H54 (cell line): ENCODE results near the gene FAM110C.
"Not testable (repeated sequence)": the region's sequence is repeated elsewhere in the genome, so short reads cannot be mapped to it uniquely, and the experiment has no call there.

Experiments used
- DNase-seq: peaks from one replicate; pipeline ENCODE4 v3.0.0; 2011; ENCODE audit warnings: low spot score, mixed read lengths; ENCODE audit not compliant: insufficient read length
- FAIRE-seq: peaks from 3 replicates; lab custom pipeline; 2011; peaks lifted over from hg19 to GRCh38; lab: Jason Lieb, UNC
- POLR2A ChIP-seq: IDR thresholded peaks from 2 replicates; pipeline ENCODE4 v1.6.1; 2011; ENCODE audit warnings: low read depth, mild to moderate bottlenecking, low read length

FAM110C gene

DNA sequence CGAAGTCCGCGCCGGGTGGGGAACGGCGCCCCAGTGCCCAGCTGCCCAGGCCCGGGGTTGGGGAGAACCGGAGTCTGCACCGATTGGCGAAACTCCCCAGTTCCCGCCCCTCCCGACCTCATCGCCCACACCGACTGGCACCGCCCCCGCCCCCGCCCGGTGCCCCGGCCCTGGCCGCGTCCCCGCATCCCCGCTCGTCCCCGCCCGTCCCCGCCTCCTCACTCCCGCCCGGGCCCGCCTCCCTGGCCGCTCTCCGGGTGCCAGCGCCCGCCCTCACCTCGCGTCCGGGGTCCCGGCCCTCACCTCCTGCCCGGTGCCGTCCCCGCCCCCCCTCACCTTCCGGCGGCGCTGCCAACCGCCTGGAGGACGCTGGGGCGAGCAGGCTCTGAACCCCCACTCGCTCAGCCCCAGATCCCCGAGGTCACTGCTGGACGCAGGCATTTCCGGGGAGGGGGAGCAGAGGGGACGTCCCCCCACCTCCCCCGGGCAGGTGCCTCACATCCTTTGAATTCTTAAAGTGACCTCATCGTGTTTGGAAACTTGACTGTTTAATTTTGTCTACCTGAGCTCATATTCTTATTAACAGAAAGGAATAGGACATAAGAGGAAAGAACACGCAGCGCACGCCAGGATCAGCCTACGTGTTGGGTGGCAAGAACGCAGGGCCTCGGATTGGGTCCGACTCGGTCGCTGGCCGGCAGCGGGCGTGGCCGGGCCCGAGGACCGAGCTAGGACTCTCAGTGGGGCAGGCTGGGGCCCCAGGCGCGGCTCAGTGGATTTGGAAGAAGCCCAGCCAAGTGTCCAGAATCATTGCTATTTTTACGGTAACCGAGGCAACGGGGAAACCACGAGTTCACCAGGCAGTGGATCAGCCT, at the start of gene FAM110C:
TSS of gene FAM110C (minus strand) at position 35 of the 875 bp plus-strand sequence. CDS start 120 bp downstream, outside the sequence.
- FAIRE-seq, result no peak
- no peak for DNase-seq
- TF ChIP-seq POLR2A, result no peak

DNA sequence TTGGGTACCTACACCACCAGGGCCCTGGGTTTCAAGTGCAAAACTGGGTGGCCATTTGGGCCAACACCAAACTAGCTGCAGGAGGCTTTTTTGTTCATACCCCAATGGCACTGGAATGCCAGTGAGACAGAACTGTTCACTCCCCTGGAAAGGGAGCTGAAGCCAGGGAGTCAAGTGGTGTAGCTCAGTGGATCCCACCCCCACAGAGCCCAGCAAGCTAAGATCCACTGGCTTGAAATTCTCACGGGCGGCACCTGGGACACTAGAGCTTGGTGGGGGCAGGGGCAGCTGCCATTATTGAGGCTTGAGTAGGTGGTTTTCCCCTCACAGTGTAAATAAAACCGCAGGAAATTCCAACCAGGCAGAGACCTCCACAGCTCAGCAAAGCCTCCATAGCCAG, 46.0 kb upstream of the FAM110C start:
- DNase-seq (no peak), FAIRE-seq (no peak)
- no peak for TF ChIP-seq POLR2A

DNA sequence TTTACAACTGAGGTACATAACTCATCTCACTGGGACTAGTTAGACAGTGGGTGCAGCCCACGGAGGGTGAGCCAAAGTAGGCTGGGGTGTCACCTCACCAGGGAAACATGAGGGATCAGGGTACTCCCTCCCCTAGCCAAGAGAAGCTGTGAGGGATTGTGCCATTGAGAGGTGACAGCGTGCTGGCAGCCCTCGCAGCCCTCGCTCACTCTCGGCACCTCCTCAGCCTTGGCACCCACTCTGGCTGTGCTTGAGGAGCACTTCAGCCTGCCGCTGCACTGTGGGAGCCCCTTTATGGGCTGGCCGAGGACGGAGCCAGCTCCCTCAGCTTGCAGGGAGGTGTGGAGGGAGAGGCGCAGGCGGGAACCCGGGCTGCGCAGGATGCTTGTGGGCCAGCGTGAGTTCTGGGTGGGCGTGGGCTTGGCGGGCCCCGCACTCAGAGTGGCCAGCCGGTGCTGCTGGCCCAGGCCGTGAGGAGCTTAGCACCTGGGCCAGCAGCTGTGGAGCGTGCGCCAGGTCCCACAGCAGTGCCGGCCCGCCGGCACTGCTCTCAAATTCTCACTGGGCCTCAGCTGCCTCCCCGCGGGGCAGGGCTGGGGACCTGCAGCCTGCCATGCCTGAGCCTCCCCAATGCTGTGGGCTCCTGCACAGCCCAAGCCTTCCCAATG, 44.5 kb upstream of the FAM110C start:
- no peak for DNase-seq
- no peak for TF ChIP-seq POLR2A
- FAIRE-seq, result no peak

DNA sequence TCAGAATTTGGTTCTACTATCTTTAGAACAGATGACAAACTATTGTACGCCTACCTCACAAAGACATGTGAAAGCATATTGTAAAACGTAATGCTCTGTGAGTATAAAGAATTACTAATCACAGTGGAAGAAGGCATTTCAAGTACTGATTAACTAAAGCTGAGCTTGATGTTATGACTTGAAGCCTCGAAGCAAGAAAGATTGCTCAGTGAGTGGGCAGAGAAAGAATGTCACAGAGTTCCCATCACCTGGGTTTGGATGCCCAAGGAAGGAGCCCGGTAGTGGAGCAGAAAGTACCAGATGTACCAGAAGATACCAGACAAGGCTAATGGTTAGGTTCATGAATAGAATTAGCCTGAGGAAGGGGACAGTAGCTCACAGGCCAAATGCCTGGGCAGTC, 39.5 kb upstream of the FAM110C start:
- no peak for FAIRE-seq
- DNase-seq, result no peak
- TF ChIP-seq POLR2A, result no peak

DNA sequence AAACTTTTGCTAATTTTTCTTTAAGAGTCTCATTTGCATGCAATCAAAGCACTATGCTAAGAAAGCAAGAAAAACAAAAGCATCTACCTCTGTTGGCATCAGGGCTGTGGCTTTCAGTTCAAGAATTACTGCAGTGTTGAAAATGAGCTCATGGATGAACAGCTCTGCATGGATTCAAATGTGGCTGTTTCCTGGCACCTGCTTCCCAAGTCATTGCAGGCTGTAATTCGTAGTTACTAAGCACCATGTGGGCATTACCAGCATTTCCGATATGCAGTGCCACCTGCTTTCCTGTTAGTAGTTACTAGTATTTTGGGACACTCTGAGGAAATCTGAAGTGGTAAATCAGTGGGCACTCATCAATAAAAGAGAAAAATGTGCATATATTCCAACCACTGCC, 37.8 kb upstream of the FAM110C start:
- DNase-seq, result no peak
- no peak for TF ChIP-seq POLR2A
- FAIRE-seq, result no peak

- TF ChIP-seq POLR2A, result no peak
- no peak for DNase-seq
- FAIRE-seq, result no peak
Measured at GRCh38 chr2:80971-81736, 34.8 kb upstream of the FAM110C start.

GRCh38 chr2:80378-80777, 34.1 kb upstream of the FAM110C start:
- FAIRE-seq (no peak), DNase-seq (no peak)
- no peak for TF ChIP-seq POLR2A

DNA sequence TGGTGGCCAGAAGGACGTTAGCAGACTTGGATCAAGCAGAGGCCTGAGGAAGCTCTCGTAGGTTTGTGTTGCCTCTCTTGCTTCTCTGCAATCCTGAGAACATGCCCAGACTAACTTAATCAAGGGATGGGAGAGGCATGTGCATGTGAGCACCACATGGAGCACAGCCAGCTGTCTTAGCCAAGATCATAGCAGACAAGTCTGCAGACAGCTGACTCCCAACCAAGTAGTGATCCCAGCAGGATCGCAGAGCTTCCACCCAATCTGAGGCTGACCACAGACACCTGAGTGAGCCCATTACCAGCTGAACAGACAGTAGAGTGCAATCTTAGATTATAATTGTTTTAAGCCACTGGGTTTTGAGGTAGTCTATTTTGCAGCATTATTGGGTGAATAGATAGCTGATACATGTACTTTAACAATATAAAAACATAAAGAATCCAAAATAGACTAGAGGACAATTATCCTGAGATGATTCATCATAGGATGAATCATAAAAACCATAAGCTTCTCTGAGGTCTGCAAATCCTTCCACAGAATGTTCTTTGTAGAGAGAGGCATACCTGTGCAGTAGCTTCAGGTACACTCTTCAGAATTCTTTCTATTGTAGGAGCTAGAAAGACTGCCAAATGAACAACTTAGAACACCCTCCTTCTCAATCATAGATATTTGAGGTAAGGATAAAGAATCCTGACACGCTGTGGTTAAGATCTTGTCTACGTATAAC, 25.2 kb upstream of the FAM110C start:
- FAIRE-seq, result no peak
- DNase-seq, result no peak
- TF ChIP-seq POLR2A, result no peak

DNA sequence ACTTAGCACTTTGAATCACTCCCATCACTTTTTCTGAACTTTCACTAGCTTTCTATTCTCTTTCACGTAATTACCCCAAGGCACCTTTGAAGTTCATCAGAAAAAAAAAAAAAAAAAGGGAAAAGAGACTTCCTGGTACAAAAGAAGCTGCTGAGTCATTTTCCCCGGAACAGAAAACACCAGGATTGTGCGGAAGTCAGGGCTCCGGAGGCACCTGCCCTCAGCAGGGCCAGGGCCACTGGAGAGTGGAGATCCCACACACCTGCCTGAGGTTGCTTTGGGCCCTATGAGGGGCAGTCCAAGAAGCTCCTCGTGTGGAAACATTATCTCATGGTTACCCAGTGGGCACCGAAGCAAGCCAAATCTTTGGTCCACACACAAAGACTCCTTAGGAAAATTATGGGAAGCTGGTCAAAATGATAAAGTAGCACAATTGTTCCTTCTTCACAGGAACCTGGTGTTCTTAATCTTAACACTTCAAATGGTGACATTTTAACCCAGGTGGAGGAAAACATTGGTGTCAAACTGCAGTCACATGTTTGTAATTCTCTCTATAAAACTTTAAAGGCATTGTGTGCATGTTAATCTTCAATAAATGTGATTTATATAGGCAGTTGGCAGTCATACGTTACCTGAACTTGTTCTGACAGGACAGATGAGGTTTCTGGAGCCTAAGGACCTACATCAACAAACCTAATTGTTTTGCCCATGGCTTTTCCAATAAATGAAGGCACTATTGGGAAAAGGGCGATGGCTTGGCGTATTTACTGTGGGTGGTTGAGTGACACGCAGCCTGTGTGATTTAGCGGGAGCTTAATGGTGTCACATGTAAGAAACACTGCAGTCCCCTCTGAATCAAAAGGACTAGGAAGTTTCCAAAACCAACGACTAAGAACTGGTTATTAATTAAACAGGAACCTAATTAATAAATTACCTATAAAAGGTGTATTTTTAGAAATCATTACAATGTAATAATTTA, 23.4 kb upstream of the FAM110C start:
- no peak for TF ChIP-seq POLR2A
- DNase-seq (no peak), FAIRE-seq (no peak)

DNA sequence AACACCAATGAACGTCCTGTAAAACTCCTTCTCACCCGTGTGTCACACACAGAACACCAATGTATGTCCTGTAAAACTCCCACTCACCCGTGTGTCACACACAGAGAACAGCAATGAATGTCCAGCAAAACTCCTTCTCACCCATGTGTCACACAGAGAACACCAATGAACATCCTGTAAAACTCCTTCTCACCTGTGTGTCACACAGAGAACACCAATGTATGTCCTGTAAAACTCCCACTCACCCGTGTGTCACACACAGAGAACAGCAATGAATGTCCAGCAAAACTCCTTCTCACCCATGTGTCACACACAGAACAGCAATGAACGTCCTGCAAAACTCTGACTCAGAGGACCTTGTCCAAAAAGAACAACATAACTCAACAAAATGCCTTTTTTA, 22.3 kb upstream of the FAM110C start:
- not testable (repeated sequence) for FAIRE-seq, DNase-seq

DNA sequence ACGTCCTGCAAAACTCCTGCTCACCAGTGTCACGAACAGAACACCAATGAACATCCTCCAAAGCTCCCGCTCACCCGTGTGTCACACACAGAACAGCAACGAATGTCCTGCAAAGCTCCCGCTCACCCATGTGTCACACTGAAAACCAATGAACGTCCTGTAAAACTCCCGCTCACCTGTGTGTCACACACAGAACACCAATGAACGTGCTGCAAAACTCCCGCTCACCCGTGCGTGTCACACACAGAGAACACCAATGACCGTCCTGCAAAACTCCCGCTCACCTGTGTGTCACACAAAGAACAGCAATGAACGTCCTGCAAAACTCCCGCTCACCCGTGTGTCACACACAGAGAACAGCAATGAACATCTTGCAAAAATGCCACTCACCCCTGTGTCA, 20.5 kb upstream of the FAM110C start:
- FAIRE-seq, result no peak
- no peak for TF ChIP-seq POLR2A

GRCh38 chr2:65121-65520, 18.8 kb upstream of the FAM110C start:
- no peak for FAIRE-seq
- no peak for DNase-seq
- no peak for TF ChIP-seq POLR2A

More for the DNA sequence above, 20.5 kb upstream of the FAM110C start:
- no peak for DNase-seq
